IMR-90 (cell line): Measurements from ENCODE around the gene PALM2AKAP2. TPM values are rescaled to one million over a fixed set of nuclear protein-coding genes. Genes with fewer than 3 reads are reported as not detected.
A peak's percentile ranks its signal among the peaks of the same experiment; 100 is the strongest.

Experiments
- ATAC-seq: fragments of 200-7000 bp; cut with Tn5 transposase; 2 replicates; pipeline ENCODE4 v1.9.1; 2020; ENCODE audit warnings: low read depth, mild to moderate bottlenecking, moderate library complexity
- BruUV-seq: library from RNA; stranded (reverse); fragments of 400-500 nt; replicated peaks from 2 replicates; lab custom pipeline; 2021; lab: Mats Ljungman, UMichigan
- CTCF ChIA-PET: fragments of 300-600 bp; formaldehyde crosslinking; extraction: SDS; loops from one replicate; lab custom pipeline; 2021; ENCODE audit warnings: antibody characterized with exemption; lab: Yijun Ruan, JAX
- POLR2A ChIA-PET: fragments of 300-600 bp; sonication (Branson Sonifier 250); formaldehyde crosslinking; loops from one replicate; lab custom pipeline; 2022; ENCODE audit warnings: antibody characterized with exemption; ENCODE audit not compliant: unreplicated experiment; lab: Charles Lee
- DNase-seq: peaks from one replicate; pipeline ENCODE4 v3.0.0; 2013
- H2AFZ ChIP-seq: replicated peaks from 2 replicates; pipeline ENCODE3; 2013; ENCODE audit warnings: low read length, mild to moderate bottlenecking; ENCODE audit not compliant: poor library complexity
- H2AK5ac ChIP-seq: 2 replicates; pipeline ENCODE4 v1.6.1; 2013; ENCODE audit warnings: low read depth, low read length, inconsistent platforms
- H2AK9ac ChIP-seq: replicated peaks from 2 replicates; pipeline ENCODE3; 2013; ENCODE audit warnings: mild to moderate bottlenecking, low read depth, low read length, moderate library complexity; ENCODE audit not compliant: poor library complexity
- H2BK120ac ChIP-seq: 2 replicates; pipeline ENCODE4 v1.6.1; 2013; ENCODE audit warnings: low read depth, low read length, inconsistent platforms
- H2BK15ac ChIP-seq: 3 replicates; pipeline ENCODE4 v1.6.1; 2013; ENCODE audit warnings: low read depth, low read length, inconsistent platforms
- H2BK20ac ChIP-seq: 2 replicates; pipeline ENCODE4 v1.6.1; 2013; ENCODE audit warnings: low read depth, mild to moderate bottlenecking, inconsistent platforms, low read length, moderate library complexity
- H2BK5ac ChIP-seq: 2 replicates; pipeline ENCODE4 v1.6.1; 2013; ENCODE audit warnings: mild to moderate bottlenecking, low read depth, low read length, inconsistent platforms; ENCODE audit not compliant: poor library complexity, severe bottlenecking
- H3K14ac ChIP-seq: replicated peaks from 2 replicates; pipeline ENCODE4 v1.6.1; 2013; ENCODE audit warnings: low read depth, low read length, inconsistent platforms
- H3K18ac ChIP-seq: 2 replicates; pipeline ENCODE4 v1.6.1; 2013; ENCODE audit warnings: low read depth, low read length, control low read depth
- H3K23ac ChIP-seq: 2 replicates; pipeline ENCODE4 v1.6.1; 2013; ENCODE audit warnings: low read depth, low read length, inconsistent platforms
- H3K27ac ChIP-seq: 2 replicates; pipeline ENCODE4 v1.5.1; 2013; ENCODE audit warnings: mild to moderate bottlenecking, control low read depth, low read length; ENCODE audit not compliant: insufficient read depth
- H3K27me3 ChIP-seq: 2 replicates; pipeline ENCODE4 v1.6.1; 2013; ENCODE audit warnings: low read length; ENCODE audit not compliant: control insufficient read depth, insufficient read depth
- H3K36me3 ChIP-seq: 2 replicates; pipeline ENCODE4 v1.6.1; 2013; ENCODE audit warnings: low read length, mixed read lengths; ENCODE audit not compliant: control insufficient read depth, insufficient read depth
- H3K4ac ChIP-seq: 2 replicates; pipeline ENCODE4 v1.6.1; 2013; ENCODE audit warnings: low read depth, low read length, inconsistent platforms
- H3K4me1 ChIP-seq: 2 replicates; pipeline ENCODE4 v1.6.1; 2013; ENCODE audit warnings: low read length, mixed read lengths; ENCODE audit not compliant: control insufficient read depth, insufficient read depth
- H3K4me2 ChIP-seq: 2 replicates; pipeline ENCODE4 v1.6.1; 2013; ENCODE audit warnings: low read depth, mild to moderate bottlenecking, control low read depth, low read length, moderate library complexity
- H3K4me3 ChIP-seq: 2 replicates; pipeline ENCODE4 v1.5.1; 2013; ENCODE audit warnings: low read depth, mild to moderate bottlenecking, control low read depth, low read length, moderate library complexity; ENCODE audit not compliant: insufficient read depth
- H3K56ac ChIP-seq: 2 replicates; pipeline ENCODE4 v1.6.1; 2013; ENCODE audit warnings: low read length, inconsistent platforms; ENCODE audit not compliant: insufficient read depth; ENCODE audit errors: extremely low read depth
- H3K79me1 ChIP-seq, 2 experiments: 2 replicates each; pipeline ENCODE4 v1.6.1; 2013; ENCODE audit warnings: low read length in 2 of 2, inconsistent platforms in 1 of 2, low read depth in 1 of 2
- H3K9ac ChIP-seq: 2 replicates; pipeline ENCODE4 v1.6.1; 2013; ENCODE audit warnings: low read depth, low read length, control low read depth
- H3K9me1 ChIP-seq: 2 replicates; pipeline ENCODE4 v1.6.1; 2013; ENCODE audit warnings: low read length, inconsistent platforms; ENCODE audit not compliant: insufficient read depth
- H3K9me3 ChIP-seq: 2 replicates; pipeline ENCODE4 v1.6.1; 2013; ENCODE audit warnings: low read length; ENCODE audit not compliant: control insufficient read depth, insufficient read depth
- H4K20me1 ChIP-seq: 2 replicates; pipeline ENCODE4 v1.6.1; 2013; ENCODE audit warnings: low read length, inconsistent platforms; ENCODE audit not compliant: insufficient read depth
- H4K5ac ChIP-seq: 2 replicates; pipeline ENCODE4 v1.6.1; 2013; ENCODE audit warnings: mild to moderate bottlenecking, low read depth, low read length, control low read depth
- H4K8ac ChIP-seq, 2 experiments: 2 replicates each; pipeline ENCODE4 v1.6.1; 2013; ENCODE audit warnings: low read depth in 2 of 2, low read length in 2 of 2, control low read depth in 1 of 2, inconsistent platforms in 1 of 2
- H4K91ac ChIP-seq: 2 replicates; pipeline ENCODE4 v1.6.1; 2013; ENCODE audit warnings: low read depth, low read length, inconsistent platforms; ENCODE audit not compliant: insufficient read depth
- BHLHE40 ChIP-seq: fragments of 150-350 bp; IDR thresholded peaks from 2 replicates; pipeline ENCODE4 v1.6.1; 2016; ENCODE audit warnings: mild to moderate bottlenecking, low read depth, low read length
- CEBPB ChIP-seq: IDR thresholded peaks from 2 replicates; pipeline ENCODE4 v1.6.1; 2012; ENCODE audit warnings: low read depth, low read length, improper control_type of control experiment
- CHD1 ChIP-seq: IDR thresholded peaks from 2 replicates; pipeline ENCODE4 v1.6.1; 2012; ENCODE audit warnings: low read depth, low read length, improper control_type of control experiment
- CTCF ChIP-seq: conservative IDR thresholded peaks from 2 replicates; pipeline ENCODE4 v1.5.1; 2012; ENCODE audit warnings: mild to moderate bottlenecking, low read depth, low read length, improper control_type of control experiment
- ELK1 ChIP-seq: fragments of 150-350 bp; IDR thresholded peaks from 2 replicates; pipeline ENCODE4 v1.6.1; 2016; ENCODE audit warnings: low read depth, mild to moderate bottlenecking, low read length, moderate library complexity, borderline replicate concordance
- FOS ChIP-seq: fragments of 150-350 bp; IDR thresholded peaks from 2 replicates; pipeline ENCODE4 v1.6.1; 2016; ENCODE audit warnings: low read depth, low read length
- MAFK ChIP-seq: IDR thresholded peaks from 2 replicates; pipeline ENCODE4 v1.6.1; 2012; ENCODE audit warnings: low read depth, low read length, improper control_type of control experiment
- MAZ ChIP-seq: IDR thresholded peaks from 2 replicates; pipeline ENCODE4 v1.6.1; 2012; ENCODE audit warnings: low read depth, mild to moderate bottlenecking, low read length, improper control_type of control experiment, moderate library complexity, borderline replicate concordance
- MXI1 ChIP-seq: IDR thresholded peaks from 2 replicates; pipeline ENCODE4 v1.6.1; 2012; ENCODE audit warnings: low read depth, mild to moderate bottlenecking, low read length, moderate library complexity, borderline replicate concordance
- NFE2L2 ChIP-seq: fragments of 150-350 bp; IDR thresholded peaks from 2 replicates; pipeline ENCODE4 v1.6.1; 2016; ENCODE audit warnings: low read depth, mild to moderate bottlenecking, low read length
- POLR2A ChIP-seq: IDR thresholded peaks from 2 replicates; pipeline ENCODE4 v1.6.1; 2012; ENCODE audit warnings: mild to moderate bottlenecking, low read depth, low read length
- RAD21 ChIP-seq: IDR thresholded peaks from 2 replicates; pipeline ENCODE4 v1.6.1; 2012; ENCODE audit warnings: low read length, improper control_type of control experiment
- RCOR1 ChIP-seq: IDR thresholded peaks from 2 replicates; pipeline ENCODE4 v1.6.1; 2012; ENCODE audit warnings: mild to moderate bottlenecking, low read length, improper control_type of control experiment; ENCODE audit not compliant: insufficient replicate concordance
- RFX5 ChIP-seq: IDR thresholded peaks from 2 replicates; pipeline ENCODE4 v1.8.0; 2012; ENCODE audit warnings: low read depth, mild to moderate bottlenecking, low read length, moderate library complexity
- SMC3 ChIP-seq: fragments of 150-350 bp; IDR thresholded peaks from 2 replicates; pipeline ENCODE4 v1.6.1; 2016; ENCODE audit warnings: low read depth, mild to moderate bottlenecking, antibody characterized with exemption, low read length, moderate library complexity
- WGBS, 2 experiments: methylation state at CpG; one replicate each; pipeline versions ENCODE4 v1.1.5 to v1.1.7; 2013; ENCODE audit warnings: missing lambda C conversion rate in 2 of 2; ENCODE audit not compliant: insufficient read length in 1 of 2; ENCODE audit errors: extremely low coverage in 2 of 2; 5-methylcytosine and 5-hydroxymethylcytosine counted together
- dilution Hi-C: fragments of 300-500 bp; cut with HindIII; formaldehyde crosslinking; loops from one replicate; pipeline ENCODE4 v1.14.3; 2018; ENCODE audit warnings: low sequenced_read_pairs; ENCODE audit not compliant: unreplicated experiment
- in situ Hi-C: fragments of 300-500 bp; cut with MboI; formaldehyde crosslinking; loops from 3 replicates; pipeline ENCODE4 v1.14.3; 2019; ENCODE audit warnings: low sequenced_read_pairs, inconsistent platforms, mixed read lengths
- intact Hi-C: fragments of 100-400 bp; cut with micrococcal nuclease; formaldehyde crosslinking; loops from 2 replicates; pipeline ENCODE4 v1.10.0; 2022
- polyA plus RNA-seq, 3 experiments: library from polyadenylated mRNA; depleted of rRNA; stranded (reverse); fragments of >200 nt; gene quantifications; 2 replicates each; pipeline ENCODE4 v1.2.3, GENCODE V29; 2012; ENCODE audit warnings: low replicate concordance in 1 of 3
- total RNA-seq: library from RNA; depleted of rRNA; stranded (reverse); fragments of >200 nt; gene quantifications from 2 replicates; pipeline ENCODE4 v1.2.3, GENCODE V29; 2012
- TF ChIP-seq, protein P1 (sequence below): fragments of 150-350 bp; IDR thresholded peaks from 2 replicates; pipeline ENCODE4 v1.6.1; 2017; ENCODE audit warnings: mild to moderate bottlenecking, antibody characterized with exemption, low read length, low read depth

PALM2AKAP2 gene
- total and polyA plus RNA-seq, 2 of the 4 experiments (the other 2 are of a cell fraction) = 3.2 to 14.2 TPM

- TF ChIP-seq MAZ (no peak), RCOR1 (no peak), MXI1 (no peak), NFE2L2 (no peak), RAD21 (no peak), SMC3 (no peak), RFX5 (no peak), CTCF (no peak), CEBPB (no peak), CHD1 (no peak), ELK1 (no peak), POLR2A (no peak), FOS (no peak), MAFK (no peak), BHLHE40 (no peak)
- TF ChIP-seq, protein P1, sequence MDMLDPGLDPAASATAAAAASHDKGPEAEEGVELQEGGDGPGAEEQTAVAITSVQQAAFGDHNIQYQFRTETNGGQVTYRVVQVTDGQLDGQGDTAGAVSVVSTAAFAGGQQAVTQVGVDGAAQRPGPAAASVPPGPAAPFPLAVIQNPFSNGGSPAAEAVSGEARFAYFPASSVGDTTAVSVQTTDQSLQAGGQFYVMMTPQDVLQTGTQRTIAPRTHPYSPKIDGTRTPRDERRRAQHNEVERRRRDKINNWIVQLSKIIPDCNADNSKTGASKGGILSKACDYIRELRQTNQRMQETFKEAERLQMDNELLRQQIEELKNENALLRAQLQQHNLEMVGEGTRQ = no peak
- H3K14ac ChIP-seq = no peak overlapping the region; the same call in 1 of the 2 replicates
Measured at GRCh38 chr9:109793921-109794320, 13.9 kb downstream of the PALM2AKAP2 start.

More at GRCh38 chr9:109793921-109794320, 13.9 kb downstream of the PALM2AKAP2 start:
- WGBS, 2 experiments = no CpG with 5 or more reads among the region's 4 CpGs
- in situ Hi-C loops = no loop called here
- Histone ChIP-seq H3K9ac (no peak overlapping the region), H4K8ac (peak overlapping the region in 1 of 2 experiments; percentile 17; a peak in 1 of 4 replicates), H3K4me3 (no peak overlapping the region), H4K91ac (0 out of 2 replicates have a peak overlapping the region, but pooled peaks have one; percentile 7), H2BK15ac (no peak overlapping the region), H2AK5ac (peak overlapping the region; percentile 56; the same call in 1 of the 2 replicates), H3K27me3 (no peaks in the 10 kb centered on the region), H3K18ac (no peak overlapping the region; the same call in 1 of the 2 replicates), H2BK20ac (no peak overlapping the region; the same call in 1 of the 2 replicates), H3K4me2 (no peak overlapping the region), H2BK120ac (peak overlapping the region; percentile 45; the same call in 1 of the 2 replicates), H3K36me3 (no peaks in the 10 kb centered on the region), H2AK9ac (no peak overlapping the region), H3K4me1 (peaks cover 23% of the 10 kb centered on the region), H4K5ac (no peak overlapping the region), H3K4ac (peak overlapping the region; percentile 35; the same call in 1 of the 2 replicates), H3K9me3 (no peaks in the 10 kb centered on the region), H3K9me1 (peaks cover 35% of the 10 kb centered on the region), H3K27ac (no peak overlapping the region), H3K56ac (no peak overlapping the region), H3K79me1 (peaks cover 42 to 74% of the 10 kb centered on the region in 2 experiments), H2AFZ (no peak overlapping the region), H4K20me1 (peaks cover 5% of the 10 kb centered on the region; the same call in 1 of the 2 replicates), H2BK5ac (no peak overlapping the region), H3K23ac (peak overlapping the region; percentile 20; the same call in 1 of the 2 replicates)
- dilution Hi-C loops = no loop called here
- no TSS peak for BruUV-seq
- intact Hi-C loops = no loop called here
- DNase-seq (no peak), ATAC-seq (no peak)
- CTCF ChIA-PET = no interaction called here
- POLR2A ChIA-PET = no interaction called here
